ENCODE data around the gene REXO5.

GRCh38 chr16:20880867-20881502, 74.7 kb downstream of the REXO5 start:
- no peak for TF ChIP-seq POLR2A (IDR thresholded peaks at IDR 0.05)
- no peak for TF ChIP-seq CTCF (IDR thresholded peaks at IDR 0.05)
